H1 (cell line): Measurements from ENCODE around the gene HOMER1. TPM values are rescaled to one million over a fixed set of nuclear protein-coding genes. Genes with fewer than 3 reads are reported as not detected.

Source experiments
- CTCF ChIA-PET: fragments of 300-600 bp; sonication (Branson Sonifier 250); formaldehyde crosslinking; loops from one replicate; lab custom pipeline; 2021; ENCODE audit not compliant: partially characterized antibody; lab: Charles Lee
- POLR2A ChIA-PET: fragments of 300-600 bp; sonication (Branson Sonifier 250); formaldehyde crosslinking; loops from one replicate; lab custom pipeline; 2021; ENCODE audit warnings: inconsistent platforms; ENCODE audit not compliant: partially characterized antibody; lab: Charles Lee
- DNase-seq, 2 experiments: peaks; one replicate each; pipeline versions ENCODE4 v3.0.0 to v3.0.0-alpha.2; 2010 to 2022; ENCODE audit warnings: low spot score in 2 of 2, low read depth in 1 of 2, mixed read lengths in 1 of 2
- FAIRE-seq: peaks from 2 replicates; lab custom pipeline; 2011; peaks lifted over from hg19 to GRCh38; lab: Jason Lieb, UNC
- H2AFZ ChIP-seq: 2 replicates; pipeline ENCODE4 v1.8.1; 2012; ENCODE audit warnings: low read length, inconsistent platforms
- H2AK5ac ChIP-seq: 2 replicates; pipeline ENCODE4 v1.6.1; 2013; ENCODE audit warnings: low read depth, low read length
- H2BK120ac ChIP-seq: replicated peaks from 2 replicates; pipeline ENCODE3; 2013; ENCODE audit warnings: low read depth, low read length, inconsistent platforms
- H2BK12ac ChIP-seq: 2 replicates; pipeline ENCODE4 v1.6.1; 2013; ENCODE audit warnings: low read depth, low read length
- H2BK15ac ChIP-seq: 2 replicates; pipeline ENCODE4 v1.6.1; 2013; ENCODE audit warnings: low read length
- H2BK20ac ChIP-seq: 2 replicates; pipeline ENCODE4 v1.6.1; 2013; ENCODE audit warnings: low read length
- H2BK5ac ChIP-seq: 2 replicates; pipeline ENCODE4 v1.6.1; 2013; ENCODE audit warnings: low read depth, low read length
- H3K14ac ChIP-seq: 2 replicates; pipeline ENCODE4 v1.6.1; 2013; ENCODE audit warnings: inconsistent platforms; ENCODE audit not compliant: insufficient read length
- H3K18ac ChIP-seq: 2 replicates; pipeline ENCODE4 v1.6.1; 2013; ENCODE audit warnings: low read length; ENCODE audit errors: extremely low read depth
- H3K23ac ChIP-seq: 2 replicates; pipeline ENCODE4 v1.6.1; 2013; ENCODE audit warnings: inconsistent platforms; ENCODE audit not compliant: insufficient read length
- H3K23me2 ChIP-seq: 2 replicates; pipeline ENCODE4 v1.6.1; 2013; ENCODE audit warnings: low read depth, low read length
- H3K27ac ChIP-seq: 2 replicates; pipeline ENCODE4 v1.6.1; 2011; ENCODE audit warnings: low read depth, low read length, inconsistent platforms
- H3K27me3 ChIP-seq, 4 experiments: replicated peaks in 1 of 4; 1 replicate in 1 of 4; 2 replicates in 3 of 4; pipeline versions ENCODE4 v1.6.1 to v1.8.1; 2011 to 2013; ENCODE audit warnings: low read length in 3 of 4, mild to moderate bottlenecking in 3 of 4, inconsistent platforms in 2 of 4, mixed read lengths in 2 of 4, moderate library complexity in 1 of 4; ENCODE audit not compliant: control insufficient read depth in 3 of 4, insufficient read depth in 3 of 4; ENCODE audit errors: extremely low read depth in 1 of 4
- H3K36me3 ChIP-seq, 4 experiments: 2 replicates each; pipeline versions ENCODE4 v1.6.1 to v1.8.1; 2011 to 2013; ENCODE audit warnings: mild to moderate bottlenecking in 4 of 4, low read length in 3 of 4, moderate library complexity in 2 of 4, control low read depth in 1 of 4, inconsistent platforms in 1 of 4; ENCODE audit not compliant: insufficient read depth in 4 of 4, control insufficient read depth in 2 of 4
- H3K4ac ChIP-seq: replicated peaks from 2 replicates; pipeline ENCODE3; 2013; ENCODE audit warnings: low read length, low read depth, mixed read lengths, inconsistent platforms; ENCODE audit not compliant: insufficient read length
- H3K4me1 ChIP-seq, 4 experiments: replicated peaks in 1 of 4; 1 replicate in 1 of 4; 2 replicates in 3 of 4; pipeline versions ENCODE4 v1.6.1 to v1.8.1; 2011 to 2013; ENCODE audit warnings: low read length in 3 of 4, inconsistent platforms in 2 of 4, mixed read lengths in 1 of 4; ENCODE audit not compliant: insufficient read depth in 4 of 4, control insufficient read depth in 3 of 4
- H3K4me2 ChIP-seq, 2 experiments: 2 replicates each; pipeline versions ENCODE4 v1.6.1 to v1.8.1; 2011 to 2013; ENCODE audit warnings: low read depth in 2 of 2, low read length in 2 of 2, control low read depth in 1 of 2, inconsistent platforms in 1 of 2, mild to moderate bottlenecking in 1 of 2; ENCODE audit not compliant: insufficient read depth in 1 of 2
- H3K4me3 ChIP-seq, 4 experiments: fragments of 200-600, 300-600 bp in 1 of 4; sonication (generic), shearing (Covaris generic), sonication (Bioruptor Twin) in 1 of 4; 2 replicates each; pipeline versions ENCODE4 v1.5.1 to v1.8.1; 2011 to 2016; ENCODE audit warnings: low read length in 4 of 4, low read depth in 3 of 4, control low read depth in 2 of 4, inconsistent platforms in 2 of 4, mild to moderate bottlenecking in 2 of 4, mixed read lengths in 1 of 4, moderate library complexity in 1 of 4; ENCODE audit not compliant: insufficient read depth in 2 of 4; ENCODE audit errors: extremely low read depth in 1 of 4
- H3K56ac ChIP-seq: replicated peaks from 2 replicates; pipeline ENCODE3; 2013; ENCODE audit warnings: low read depth, mild to moderate bottlenecking, mixed read lengths, low read length, inconsistent platforms; ENCODE audit not compliant: insufficient read length
- H3K79me1 ChIP-seq: 2 replicates; pipeline ENCODE4 v1.6.1; 2013; ENCODE audit warnings: low read depth, low read length, control low read depth
- H3K79me2 ChIP-seq, 2 experiments: 2 replicates each; pipeline versions ENCODE4 v1.6.1 to v1.8.1; 2012 to 2013; ENCODE audit warnings: low read length in 2 of 2, mild to moderate bottlenecking in 2 of 2, inconsistent platforms in 1 of 2; ENCODE audit not compliant: insufficient read depth in 2 of 2, control insufficient read depth in 1 of 2
- H3K9ac ChIP-seq, 4 experiments: replicated peaks in 1 of 4; 1 replicate in 1 of 4; 2 replicates in 3 of 4; pipeline versions ENCODE4 v1.6.1 to v1.8.1; 2011 to 2013; ENCODE audit warnings: low read depth in 3 of 4, low read length in 3 of 4, control low read depth in 2 of 4, mild to moderate bottlenecking in 2 of 4, moderate library complexity in 2 of 4, inconsistent platforms in 1 of 4; ENCODE audit errors: extremely low read depth in 1 of 4
- H3K9me3 ChIP-seq, 2 experiments: 2 replicates each; pipeline versions ENCODE4 v1.6.1 to v1.8.1; 2012 to 2013; ENCODE audit warnings: mild to moderate bottlenecking in 2 of 2, moderate library complexity in 2 of 2, control low read depth in 1 of 2, inconsistent platforms in 1 of 2, low read depth in 1 of 2, low read length in 1 of 2, mixed read lengths in 1 of 2; ENCODE audit not compliant: insufficient read depth in 2 of 2
- H4K20me1 ChIP-seq, 2 experiments: replicated peaks in 1 of 2; 2 replicates each; pipeline versions ENCODE3 to v1.8.1; 2011 to 2013; ENCODE audit warnings: inconsistent platforms in 2 of 2, low read length in 2 of 2, mild to moderate bottlenecking in 1 of 2; ENCODE audit not compliant: insufficient read depth in 2 of 2, control insufficient read depth in 1 of 2
- H4K5ac ChIP-seq: 2 replicates; pipeline ENCODE4 v1.6.1; 2013; ENCODE audit warnings: low read length, low read depth, mixed read lengths, inconsistent platforms; ENCODE audit not compliant: insufficient read length
- H4K8ac ChIP-seq: 2 replicates; pipeline ENCODE4 v1.8.0; 2013; ENCODE audit warnings: mild to moderate bottlenecking, moderate library complexity, low read length, inconsistent platforms; ENCODE audit not compliant: insufficient read depth; ENCODE audit errors: extremely low read depth
- H4K91ac ChIP-seq: replicated peaks from 2 replicates; pipeline ENCODE3; 2013; ENCODE audit warnings: low read length, mixed read lengths, inconsistent platforms; ENCODE audit not compliant: insufficient read length
- BACH1 ChIP-seq: IDR thresholded peaks from 2 replicates; pipeline ENCODE4 v1.6.1; 2012; ENCODE audit warnings: low read length, improper control_type of control experiment
- EGR1 ChIP-seq: IDR thresholded peaks from 2 replicates; pipeline ENCODE4 v1.6.1; 2011; ENCODE audit warnings: low read depth, low read length, borderline replicate concordance
- GTF2F1 ChIP-seq: IDR thresholded peaks from 2 replicates; pipeline ENCODE4 v1.6.1; 2012; ENCODE audit warnings: low read depth, low read length, improper control_type of control experiment, borderline replicate concordance
- HDAC2 ChIP-seq, 2 experiments: fragments of 300-600 bp in 1 of 2; sonication (generic) in 1 of 2; IDR thresholded peaks; 2 replicates each; pipeline ENCODE4 v1.6.1; 2011 to 2012; ENCODE audit warnings: low read depth in 2 of 2, low read length in 2 of 2, mild to moderate bottlenecking in 2 of 2, moderate library complexity in 2 of 2, borderline replicate concordance in 1 of 2, inconsistent platforms in 1 of 2
- JUND ChIP-seq: IDR thresholded peaks from 2 replicates; pipeline ENCODE4 v1.6.1; 2011; ENCODE audit warnings: mild to moderate bottlenecking, improper control_type of control experiment, low read length
- NANOG ChIP-seq: IDR thresholded peaks from 2 replicates; pipeline ENCODE4 v1.6.1; 2011; ENCODE audit warnings: low read length, low read depth, mild to moderate bottlenecking, inconsistent platforms; ENCODE audit not compliant: insufficient read depth, poor library complexity, severe bottlenecking
- POU5F1 ChIP-seq: IDR thresholded peaks from 2 replicates; pipeline ENCODE4 v1.6.1; 2011; ENCODE audit warnings: low read depth, mild to moderate bottlenecking, low read length, moderate library complexity
- TEAD4 ChIP-seq: IDR thresholded peaks from 2 replicates; pipeline ENCODE4 v1.6.1; 2012; ENCODE audit warnings: low read depth, low read length, inconsistent platforms, mixed read lengths
- WGBS, 2 experiments: shearing (Covaris generic) in 1 of 2; methylation state at CpG; one replicate each; pipeline versions ENCODE4 v1.1.6 to v1.1.7; 2013 to 2015; ENCODE audit warnings: low lambda C conversion rate in 2 of 2, mixed read lengths in 2 of 2, inconsistent platforms in 1 of 2, low coverage in 1 of 2, missing lambda C conversion rate in 1 of 2; ENCODE audit not compliant: insufficient replicate concordance in 2 of 2, insufficient coverage in 1 of 2, insufficient read length in 1 of 2; ENCODE audit errors: extremely low coverage in 1 of 2, missing lambda C conversion rate in 1 of 2; 5-methylcytosine and 5-hydroxymethylcytosine counted together
- polyA plus RNA-seq, 7 experiments: library from polyadenylated mRNA; depleted of rRNA in 3 of 7; stranded (reverse) in 5 of 7; unstranded in 2 of 7; fragments of >200 nt in 5 of 7; fragments of 200-250 nt in 2 of 7; gene quantifications; 1 replicate in 5 of 7; 2 replicates in 1 of 7; 4 replicates in 1 of 7; pipeline versions ENCODE4 v1.2.1 to v1.2.3, GENCODE V29; 2011 to 2013; ENCODE audit warnings: missing spikeins in 2 of 7, mixed read lengths in 2 of 7
- total RNA-seq: library from RNA; stranded (reverse); fragmentation: NEBNext Ultra II Directional; extraction: Animal tissue kit (Norgen Biotek cat#: 25700); gene quantifications from 2 replicates; pipeline ENCODE4 v1.2.1, GENCODE V29; 2021
- TF ChIP-seq, protein P1 (sequence below): IDR thresholded peaks from 2 replicates; pipeline ENCODE4 v1.6.1; 2011; ENCODE audit warnings: low read length, improper control_type of control experiment
- TF ChIP-seq, protein P2 (sequence below): IDR thresholded peaks from 2 replicates; pipeline ENCODE4 v1.6.1; 2012; ENCODE audit warnings: inconsistent platforms

Gene HOMER1
- total and polyA plus RNA-seq, 2 of the 8 experiments (the other 6 are each of a cell fraction or from before 2014, with no cell fraction given) = 6.4 to 57.9 TPM

DNA sequence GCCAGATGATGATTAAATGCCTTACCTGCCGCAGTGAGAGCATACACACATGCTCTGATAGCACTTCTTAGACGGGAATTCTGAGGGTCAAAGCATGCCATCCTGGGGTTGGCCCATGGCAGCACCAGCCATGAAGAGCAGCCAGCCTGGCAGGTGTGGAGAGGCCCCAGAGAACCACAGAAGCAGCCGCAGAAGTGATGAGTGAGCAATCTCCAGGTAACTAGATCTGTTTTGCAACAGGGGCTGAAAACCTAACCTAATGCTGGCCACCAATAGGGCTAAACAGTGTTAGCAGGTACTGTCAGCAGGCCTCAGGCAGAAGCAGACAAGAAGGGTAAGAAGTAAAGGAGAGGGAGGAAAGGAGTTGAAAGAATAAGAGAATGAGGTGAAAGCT is 33.5 kb upstream of the HOMER1 start:
- Histone ChIP-seq H3K9me3 (no peaks in the 10 kb centered on the region), H2BK5ac (no peak overlapping the region), H2BK120ac (no peak overlapping the region), H3K4ac (no peak overlapping the region), H2BK12ac (no peak overlapping the region), H4K8ac (no peak overlapping the region), H4K20me1 (no peaks in the 10 kb centered on the region), H3K79me1 (no peaks in the 10 kb centered on the region), H3K27me3 (no peaks in the 10 kb centered on the region), H3K4me2 (no peak overlapping the region), H3K56ac (no peak overlapping the region), H4K5ac (no peak overlapping the region), H3K36me3 (no peaks in the 10 kb centered on the region), H4K91ac (no peak overlapping the region), H3K4me3 (no peak overlapping the region), H3K14ac (no peak overlapping the region), H2AK5ac (no peak overlapping the region), H2BK15ac (no peak overlapping the region; the same call in 1 of the 2 replicates), H3K18ac (no peak overlapping the region), H3K27ac (no peak overlapping the region), H3K9ac (no peak overlapping the region), H3K4me1 (no peaks in the 10 kb centered on the region), H2AFZ (no peak overlapping the region), H3K23me2 (no peaks in the 10 kb centered on the region), H2BK20ac (no peak overlapping the region), H3K23ac (no peak overlapping the region), H3K79me2 (no peaks in the 10 kb centered on the region)
- POLR2A ChIA-PET = no interaction called here
- 89% methylated on average over 3 of the region's 3 CpGs; no CpG with 5 or more reads in 1 of the 2 experiments for WGBS, 2 experiments
- DNase-seq (no peak), FAIRE-seq (no peak)
- CTCF ChIA-PET = interaction anchor here (0.6 kb wide), 1 partner anchor 958 kb away, joined by 3 read pairs; no protein-coding TSS in a partner anchor
- TF ChIP-seq, protein P1, sequence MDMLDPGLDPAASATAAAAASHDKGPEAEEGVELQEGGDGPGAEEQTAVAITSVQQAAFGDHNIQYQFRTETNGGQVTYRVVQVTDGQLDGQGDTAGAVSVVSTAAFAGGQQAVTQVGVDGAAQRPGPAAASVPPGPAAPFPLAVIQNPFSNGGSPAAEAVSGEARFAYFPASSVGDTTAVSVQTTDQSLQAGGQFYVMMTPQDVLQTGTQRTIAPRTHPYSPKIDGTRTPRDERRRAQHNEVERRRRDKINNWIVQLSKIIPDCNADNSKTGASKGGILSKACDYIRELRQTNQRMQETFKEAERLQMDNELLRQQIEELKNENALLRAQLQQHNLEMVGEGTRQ = no peak
- TF ChIP-seq JUND (no peak), NANOG (no peak), TEAD4 (no peak), BACH1 (no peak), POU5F1 (no peak), GTF2F1 (no peak), EGR1 (no peak), HDAC2 (IDR thresholded peaks at IDR 0.05; ENCODE audit: borderline replicate concordance in 1 of 2, low read depth in 2 of 2, low read length in 2 of 2) (no peak)
- TF ChIP-seq, protein P2, sequence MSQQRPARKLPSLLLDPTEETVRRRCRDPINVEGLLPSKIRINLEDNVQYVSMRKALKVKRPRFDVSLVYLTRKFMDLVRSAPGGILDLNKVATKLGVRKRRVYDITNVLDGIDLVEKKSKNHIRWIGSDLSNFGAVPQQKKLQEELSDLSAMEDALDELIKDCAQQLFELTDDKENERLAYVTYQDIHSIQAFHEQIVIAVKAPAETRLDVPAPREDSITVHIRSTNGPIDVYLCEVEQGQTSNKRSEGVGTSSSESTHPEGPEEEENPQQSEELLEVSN = no peak
